ENCODE data around the gene CHMP2A.
A peak's percentile ranks its signal among the peaks of the same experiment; 100 is the strongest.
"Not testable (repeated sequence)": the region's sequence is repeated elsewhere in the genome, so short reads cannot be mapped to it uniquely, and the experiment has no call there.

CHMP2A gene

GRCh38 chr19:58554494-58555368, at the start of gene CHMP2A:
Gene CHMP2A (minus strand): TSS chr19:58555105. CDS start chr19:58554212, 893 bp downstream.
- DNase-seq (ENCODE audit: low read depth) = peak; percentile 92

- DNase-seq (ENCODE audit: low read depth) = no peak
Measured at GRCh38 chr19:58586133-58586765, 31.3 kb upstream of the CHMP2A start.

- DNase-seq (ENCODE audit: low read depth) = no peak
Measured at GRCh38 chr19:58585442-58586132, 30.7 kb upstream of the CHMP2A start.

DNA sequence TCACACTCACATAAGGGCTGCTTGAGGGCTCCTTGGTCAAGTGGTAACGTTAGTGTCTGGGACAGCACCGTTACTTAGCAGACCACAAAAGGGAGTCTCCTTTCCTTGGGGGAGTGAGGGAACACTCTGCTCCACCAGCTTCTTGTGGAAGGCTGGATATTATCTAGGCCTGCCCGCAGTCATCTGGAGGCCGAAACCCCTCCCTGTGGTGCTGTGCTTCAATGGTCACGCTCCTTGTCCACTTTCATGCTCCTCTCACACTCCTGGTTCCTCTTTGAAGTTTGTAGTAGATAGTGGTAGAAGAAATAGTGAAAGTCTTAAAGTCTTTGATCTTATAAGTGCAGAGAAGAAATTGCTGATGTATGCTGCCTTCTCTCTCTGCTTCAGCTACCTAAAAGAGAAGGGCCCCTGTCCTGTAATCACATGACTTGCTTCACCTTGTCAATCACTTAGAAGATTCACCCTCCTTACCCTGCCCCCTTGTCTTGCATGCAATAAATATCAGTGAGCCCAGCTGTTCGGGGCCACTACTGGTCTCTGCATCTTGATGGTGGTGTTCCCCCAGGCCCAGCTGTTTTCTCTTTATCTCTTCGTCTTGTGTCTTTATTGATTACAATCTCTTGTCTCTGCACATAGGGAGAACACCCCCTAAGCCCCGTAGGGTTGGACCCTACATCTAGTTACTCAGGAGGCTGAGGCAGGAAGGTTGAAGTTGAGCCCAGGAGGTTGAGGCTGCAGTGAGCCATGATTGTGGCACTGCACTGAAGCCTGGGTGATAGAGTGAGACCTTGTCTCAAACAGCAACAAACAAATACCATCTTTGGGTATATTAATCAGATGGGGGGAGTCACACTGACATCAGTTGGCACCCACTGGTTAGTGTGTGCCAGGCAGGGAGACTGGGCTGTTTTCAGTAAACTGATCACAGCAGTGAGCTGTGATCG, 29.9 kb upstream of the CHMP2A start:
- DNase-seq (ENCODE audit: low read depth) = no peak

- DNase-seq (ENCODE audit: low read depth) = no peak
Measured at GRCh38 chr19:58582985-58583384, 28.1 kb upstream of the CHMP2A start.

- no peak for DNase-seq (ENCODE audit: low read depth)
Measured at GRCh38 chr19:58581227-58582141, 26.6 kb upstream of the CHMP2A start.

GRCh38 chr19:58579473-58580142, 24.7 kb upstream of the CHMP2A start:
- no peak for DNase-seq (ENCODE audit: low read depth)

DNA sequence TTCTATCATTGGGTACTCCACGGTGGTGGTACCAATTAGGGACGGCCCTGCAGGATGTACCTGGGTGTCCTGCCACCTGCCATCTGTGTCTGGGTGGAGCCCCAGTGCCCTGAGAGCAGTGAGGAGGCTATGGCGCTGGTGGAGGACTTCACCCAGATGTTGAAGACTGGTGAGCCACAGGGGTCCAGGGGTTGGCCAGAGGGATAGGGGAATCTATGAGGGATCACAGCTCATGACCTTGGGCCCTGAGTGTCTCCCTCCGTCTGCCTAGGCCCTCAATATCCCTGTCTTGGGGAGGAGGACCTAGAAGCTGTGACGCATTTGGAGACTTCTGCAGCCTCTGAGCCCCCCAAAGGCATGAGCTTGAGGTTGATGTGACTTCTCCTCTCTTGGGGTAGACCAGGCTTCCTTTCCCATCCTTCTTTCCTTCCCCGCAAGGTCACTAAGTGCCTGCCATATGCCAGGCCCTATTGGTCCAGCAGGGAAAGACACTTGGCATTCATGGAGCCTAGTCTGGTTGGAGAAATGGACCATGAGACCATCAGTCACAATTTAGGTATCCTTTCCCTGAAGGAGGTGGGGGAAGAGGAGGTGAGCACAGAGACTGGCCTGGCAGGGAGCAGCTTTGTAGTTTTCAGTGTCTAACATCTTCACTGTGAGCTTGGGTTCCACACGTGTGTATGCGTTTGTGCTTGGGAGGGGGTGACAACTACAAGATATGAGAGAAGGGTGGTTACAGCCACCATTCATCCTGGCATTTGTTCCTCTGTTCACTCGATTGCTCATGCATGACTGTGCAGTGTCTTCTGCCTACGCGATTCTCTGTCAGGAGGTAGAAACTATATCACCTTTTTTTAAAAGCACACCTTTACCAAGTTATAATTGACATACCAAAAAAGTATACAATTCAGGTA, 23.4 kb upstream of the CHMP2A start:
- no peak for DNase-seq (ENCODE audit: low read depth)

GRCh38 chr19:58577581-58577980, 22.7 kb upstream of the CHMP2A start:
- not testable (repeated sequence) for DNase-seq (ENCODE audit: low read depth)

DNA sequence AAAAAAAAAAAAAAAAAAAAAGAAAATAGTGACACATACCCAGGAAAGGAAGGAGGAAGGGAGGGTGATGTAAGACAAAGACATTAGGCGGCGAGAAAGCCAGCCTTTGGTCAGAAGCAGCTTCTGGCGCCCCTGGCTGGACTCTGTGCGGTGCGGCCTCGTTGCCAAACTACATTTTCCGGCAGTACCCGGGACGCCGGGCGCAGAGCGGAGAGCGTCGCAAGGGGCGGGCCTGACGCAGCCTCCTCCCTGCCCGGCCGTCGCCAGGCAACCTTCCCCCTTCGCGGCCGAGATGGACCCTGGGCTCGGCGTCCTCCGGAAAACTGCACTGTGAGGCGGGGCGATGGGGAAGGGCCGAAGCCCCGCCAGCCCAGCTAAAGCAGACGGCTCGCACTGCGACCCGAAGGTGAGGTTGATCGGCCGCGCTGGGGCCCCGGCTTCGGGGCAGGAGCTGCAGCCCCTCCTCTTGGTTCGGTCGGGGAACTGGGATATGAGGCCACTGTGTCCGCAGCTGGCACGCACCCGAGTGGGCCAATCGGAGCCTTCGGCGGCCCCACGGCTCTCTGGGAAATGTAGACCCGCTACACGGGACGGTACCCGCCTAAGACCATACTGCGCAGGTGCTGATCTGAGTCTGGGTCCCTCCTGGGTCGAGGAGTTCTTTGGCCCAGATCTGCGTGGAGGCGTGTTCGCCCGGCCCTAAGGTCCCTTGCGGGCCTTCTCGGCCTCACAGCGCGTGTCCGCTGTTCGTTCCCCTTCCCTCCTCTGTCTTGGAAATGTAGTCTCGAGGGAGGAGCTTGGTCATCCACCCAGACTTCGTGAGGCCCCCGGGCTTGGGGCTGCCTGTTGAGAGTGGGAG, 20.5 kb upstream of the CHMP2A start:
- peak; percentile 89 for DNase-seq (ENCODE audit: low read depth)

DNA sequence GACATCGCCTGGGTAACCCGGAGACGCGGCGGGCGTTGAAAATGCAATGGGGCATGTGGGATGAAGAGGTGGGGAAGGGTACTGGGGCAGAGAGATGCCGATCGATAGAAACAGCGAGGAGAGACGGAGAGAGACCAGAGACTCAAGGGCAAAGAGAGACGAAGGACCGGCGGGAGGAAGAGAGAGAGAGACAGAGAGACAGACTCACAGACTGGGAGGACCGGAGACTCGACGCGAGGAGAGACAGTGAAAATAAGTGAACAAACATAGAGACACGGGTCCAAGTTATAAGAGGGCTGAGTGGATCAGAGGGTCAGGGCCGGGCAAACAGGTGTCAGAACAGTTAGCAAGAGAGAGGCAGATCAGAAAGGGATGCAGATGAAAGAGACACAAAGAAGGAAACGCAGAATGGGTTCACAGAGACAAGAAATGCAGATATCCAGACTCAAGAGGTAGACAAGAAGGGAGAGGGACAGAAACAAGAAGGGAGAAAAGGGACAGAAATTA, 18.8 kb upstream of the CHMP2A start:
- DNase-seq (ENCODE audit: low read depth) = no peak

DNA sequence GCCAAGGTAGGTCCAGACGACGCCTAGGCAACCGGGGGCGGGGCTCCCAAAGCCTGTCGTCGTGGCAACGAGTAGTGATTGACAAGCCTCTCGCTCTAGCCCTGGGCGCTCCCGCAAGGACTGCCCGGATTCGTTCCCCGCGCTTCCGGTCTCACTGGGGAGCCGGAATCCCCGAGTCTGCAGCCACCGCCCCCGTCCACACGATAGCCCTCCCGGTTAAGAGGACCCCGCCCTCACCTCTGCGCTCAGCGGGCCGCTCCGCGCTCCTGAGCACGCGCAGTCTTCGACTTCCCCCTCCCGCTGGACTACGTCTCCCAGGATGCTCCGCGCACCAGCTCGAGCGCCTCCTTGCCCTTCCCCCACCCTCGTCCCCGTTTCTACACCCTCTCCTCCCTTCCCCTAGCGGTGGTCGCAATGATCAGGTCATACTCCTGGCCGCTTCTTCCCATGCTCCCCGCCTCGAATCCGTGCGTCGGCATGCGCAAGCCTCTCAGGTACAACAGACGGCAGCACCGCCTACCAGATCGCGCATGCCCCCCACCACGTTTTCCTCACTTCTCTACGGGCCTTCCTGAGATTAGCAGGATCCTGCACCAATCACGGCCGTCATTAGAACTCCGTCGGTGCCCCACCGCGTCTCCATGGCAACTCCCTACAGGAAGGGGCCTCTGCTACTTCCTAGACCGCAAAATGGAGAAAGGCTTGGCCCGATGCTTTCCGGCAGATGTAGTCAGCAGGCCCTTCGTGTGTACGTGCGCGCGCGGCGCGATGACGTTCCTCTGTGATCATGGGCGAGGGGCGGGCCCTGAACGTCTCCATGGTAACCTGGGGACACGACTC, 18.1 kb upstream of the CHMP2A start, which contains the start of gene MZF1:
Gene MZF1, minus strand, starts transcription at position 518 of the 840 bp plus-strand sequence. CDS start 1,946 bp downstream, outside the sequence.
- peak; percentile 100 for DNase-seq (ENCODE audit: low read depth)

- DNase-seq (ENCODE audit: low read depth) = no peak
Measured at GRCh38 chr19:58572026-58572817, 17.3 kb upstream of the CHMP2A start.

GRCh38 chr19:58571575-58571947, 16.7 kb upstream of the CHMP2A start:
- DNase-seq (ENCODE audit: low read depth) = no peak

DNA sequence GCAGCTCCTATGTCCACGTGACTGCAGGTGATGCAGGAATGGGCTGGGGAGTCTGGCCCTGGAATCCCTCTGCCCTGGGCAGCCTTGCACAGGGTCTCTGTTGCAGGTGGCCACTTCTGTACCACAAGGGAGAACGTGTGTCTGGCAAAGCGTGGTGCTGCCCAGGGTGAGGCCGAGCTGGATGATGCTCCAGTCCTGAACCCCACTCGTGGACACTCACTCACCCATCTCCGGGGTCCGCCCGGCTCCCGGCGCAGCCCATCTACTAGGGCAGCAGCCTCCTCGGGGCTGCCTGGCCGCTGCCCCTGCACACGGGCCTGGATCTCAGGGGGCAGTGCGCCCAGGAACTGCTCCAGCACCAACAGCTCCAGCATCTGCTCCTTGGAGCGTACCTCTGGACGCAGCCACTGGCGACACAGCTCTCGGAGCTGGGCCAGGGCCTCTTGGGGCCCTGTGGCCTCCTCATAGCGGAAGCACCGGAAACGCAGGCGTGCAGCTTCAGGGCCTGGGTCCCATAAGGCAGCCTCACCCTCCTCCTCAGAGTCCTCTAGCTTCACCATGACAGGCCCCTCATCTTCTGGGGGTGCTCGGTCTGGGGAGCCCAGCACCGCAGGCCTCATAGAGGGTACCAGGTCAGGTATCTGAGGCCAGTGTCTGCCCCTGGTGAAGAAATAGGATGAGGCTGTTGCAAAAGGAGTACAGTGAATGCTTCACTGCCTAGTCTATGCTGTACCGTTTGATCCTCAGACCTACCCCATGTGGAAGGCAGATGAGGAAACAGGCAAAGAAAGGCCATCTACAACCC, 16.1 kb upstream of the CHMP2A start:
- no peak for DNase-seq (ENCODE audit: low read depth)
